Activated T-cell treated with anti-CD3 and anti-CD28 coated beads, Interleukin-2, amount 50 U/mL, for 24 hours (primary cell): ENCODE data around the gene GMPPB.
A peak's percentile ranks its signal among the peaks of the same experiment; 100 is the strongest.
"Not testable (repeated sequence)": the region's sequence is repeated elsewhere in the genome, so short reads cannot be mapped to it uniquely, and the experiment has no call there.

ENCODE experiments used
- DNase-seq: peaks from one replicate; pipeline ENCODE4 v3.0.0-alpha.2; 2020
- H3K27ac Mint-ChIP-seq: 2 replicates; pipeline ENCODE4 v1.8.0; 2020; ENCODE audit warnings: mild to moderate bottlenecking, mixed read lengths
- H3K27me3 Mint-ChIP-seq: 2 replicates; pipeline ENCODE4 v1.8.0; 2020; ENCODE audit warnings: mixed read lengths
- H3K36me3 Mint-ChIP-seq: 2 replicates; pipeline ENCODE4 v1.8.0; 2020; ENCODE audit warnings: low read depth, mixed read lengths
- H3K4me1 Mint-ChIP-seq: 2 replicates; pipeline ENCODE4 v1.8.0; 2020; ENCODE audit warnings: low read depth, mixed read lengths
- H3K4me3 Mint-ChIP-seq: 2 replicates; pipeline ENCODE4 v1.8.0; 2020; ENCODE audit warnings: mild to moderate bottlenecking, moderate library complexity, mixed read lengths
- H3K9me3 Mint-ChIP-seq: 2 replicates; pipeline ENCODE4 v1.8.0; 2020; ENCODE audit warnings: mixed read lengths

GMPPB gene

DNA sequence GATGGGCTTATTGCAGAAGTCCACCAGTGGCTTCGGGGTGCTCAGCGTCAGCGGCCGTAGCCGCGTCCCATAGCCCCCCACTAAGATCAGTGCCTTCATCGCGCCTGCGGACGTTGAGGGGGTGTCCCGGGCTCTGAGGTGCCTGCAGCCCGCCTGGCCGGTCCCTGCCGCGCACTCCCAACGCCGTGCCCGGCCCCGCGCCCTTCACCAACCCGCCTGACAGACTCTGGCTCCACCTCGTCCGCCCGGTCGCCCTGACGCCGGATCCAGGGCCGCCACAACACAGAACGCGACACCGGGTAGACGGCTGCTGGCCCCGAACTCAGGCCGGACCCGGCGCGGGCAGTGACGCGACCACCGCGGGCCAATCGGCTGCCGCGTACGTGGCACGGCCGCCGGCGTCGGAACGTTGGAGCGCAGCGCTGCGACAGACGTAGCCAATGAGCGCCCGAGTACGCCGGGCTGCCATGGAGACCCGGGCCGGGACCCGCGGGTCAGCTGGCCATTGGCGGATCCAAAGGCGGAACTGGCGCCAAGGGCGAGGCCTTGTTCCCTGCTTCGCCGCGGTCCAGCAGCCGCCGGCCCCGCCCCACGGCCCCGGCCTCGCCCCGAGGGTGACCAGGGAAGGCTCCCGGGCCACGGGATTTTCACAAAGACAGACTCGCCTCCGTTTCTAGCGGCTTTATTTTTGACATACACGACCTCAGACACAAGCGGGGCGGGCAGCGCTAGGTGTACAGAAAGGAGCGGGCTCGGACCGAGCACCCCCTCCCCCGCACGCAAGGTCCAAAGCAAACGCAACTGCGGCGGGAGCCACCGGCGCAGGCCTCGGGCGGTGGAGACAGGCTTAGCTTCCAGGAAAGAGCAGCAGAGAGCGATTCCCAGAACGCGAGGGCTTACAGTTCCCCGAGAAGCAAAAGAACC lies at the start of gene GMPPB:
Gene GMPPB, minus strand, starts transcription at position 324 of the 924 bp plus-strand sequence. Its CDS starts 225 bp downstream, at position 99.
- peaks cover 78% of the 10 kb centered on the region for H3K36me3 Mint-ChIP-seq
- H3K27me3 Mint-ChIP-seq = no peaks in the 10 kb centered on the region
- H3K27ac Mint-ChIP-seq = peak within 1 kb of the TSS; percentile 97
- peak within 1 kb of the TSS; percentile 96 for H3K4me3 Mint-ChIP-seq
- peaks cover 51% of the 10 kb centered on the region for H3K4me1 Mint-ChIP-seq
- DNase-seq = peak; percentile 95
- no peaks in the 10 kb centered on the region for H3K9me3 Mint-ChIP-seq

DNA sequence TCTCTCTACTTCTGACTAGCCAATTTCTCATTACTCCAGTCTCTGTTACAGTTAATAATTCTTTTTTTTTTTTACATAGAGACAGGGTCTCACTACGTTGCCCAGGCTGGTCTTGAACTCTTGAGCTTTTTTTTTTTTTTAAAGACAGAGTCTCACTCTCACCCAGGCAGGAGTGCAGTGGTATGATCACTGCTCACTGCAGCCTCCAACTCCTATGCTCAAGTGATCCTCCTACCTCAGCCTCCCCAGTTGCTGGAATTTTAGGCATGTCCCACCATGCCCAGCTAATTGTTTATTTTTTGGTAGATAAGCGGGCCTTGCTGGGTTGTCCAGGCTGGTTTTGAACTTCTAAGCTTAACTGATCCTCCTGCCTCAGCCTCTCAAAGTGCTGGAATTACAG lies 49.0 kb upstream of the GMPPB start:
- H3K4me1 Mint-ChIP-seq = peaks cover 53% of the 10 kb centered on the region
- no peak overlapping the region for H3K27ac Mint-ChIP-seq
- no peaks in the 10 kb centered on the region for H3K27me3 Mint-ChIP-seq
- H3K4me3 Mint-ChIP-seq = no peak overlapping the region
- no peaks in the 10 kb centered on the region for H3K9me3 Mint-ChIP-seq
- H3K36me3 Mint-ChIP-seq = peaks cover 53% of the 10 kb centered on the region
- peak; percentile 6 for DNase-seq

DNA sequence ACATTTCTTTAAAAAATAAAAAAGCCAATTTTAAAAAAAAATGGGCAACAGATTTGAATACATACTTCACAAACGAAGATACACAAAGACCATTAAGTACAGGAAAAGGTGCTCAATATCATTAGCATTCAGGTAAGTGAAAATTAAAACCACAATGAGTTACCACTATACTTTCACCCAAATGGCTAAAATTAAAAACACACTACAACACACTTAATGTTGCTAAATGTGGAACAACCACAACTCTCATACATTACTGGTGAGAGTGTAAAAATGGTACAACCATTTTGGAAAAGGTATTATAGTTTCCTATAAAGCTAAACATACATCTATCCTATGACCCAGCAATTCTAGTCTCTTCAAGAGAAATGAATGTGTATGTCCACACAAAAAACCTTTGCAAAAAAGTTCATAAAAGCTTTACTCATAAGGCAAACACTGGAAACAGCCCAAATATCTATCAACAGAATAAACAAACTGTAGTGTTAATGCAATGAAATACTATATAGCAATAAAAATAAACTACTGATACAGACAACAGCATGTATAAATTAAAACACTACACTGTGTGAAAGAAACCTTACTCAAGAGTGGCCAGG lies 47.7 kb upstream of the GMPPB start:
- DNase-seq = no peak
- no peak overlapping the region for H3K27ac Mint-ChIP-seq
- H3K36me3 Mint-ChIP-seq = peaks cover 45% of the 10 kb centered on the region
- no peaks in the 10 kb centered on the region for H3K27me3 Mint-ChIP-seq
- no peak overlapping the region for H3K4me3 Mint-ChIP-seq
- H3K4me1 Mint-ChIP-seq = peaks cover 50% of the 10 kb centered on the region
- H3K9me3 Mint-ChIP-seq = no peaks in the 10 kb centered on the region

GRCh38 chr3:49769926-49770325 lies 46.2 kb upstream of the GMPPB start:
- no peaks in the 10 kb centered on the region for H3K9me3 Mint-ChIP-seq
- DNase-seq = no peak
- peaks cover 47% of the 10 kb centered on the region for H3K4me1 Mint-ChIP-seq
- H3K27ac Mint-ChIP-seq = peak overlapping the region; percentile 9
- no peak overlapping the region for H3K4me3 Mint-ChIP-seq
- H3K36me3 Mint-ChIP-seq = peaks cover 38% of the 10 kb centered on the region
- H3K27me3 Mint-ChIP-seq = no peaks in the 10 kb centered on the region

GRCh38 chr3:49769286-49769915 lies 45.6 kb upstream of the GMPPB start:
- Mint-ChIP-seq H3K36me3 (peaks cover 39% of the 10 kb centered on the region), H3K9me3 (no peaks in the 10 kb centered on the region), H3K4me1 (peaks cover 48% of the 10 kb centered on the region), H3K4me3 (no peak overlapping the region), H3K27ac (peak overlapping the region; percentile 9), H3K27me3 (no peaks in the 10 kb centered on the region)
- DNase-seq = no peak

DNA sequence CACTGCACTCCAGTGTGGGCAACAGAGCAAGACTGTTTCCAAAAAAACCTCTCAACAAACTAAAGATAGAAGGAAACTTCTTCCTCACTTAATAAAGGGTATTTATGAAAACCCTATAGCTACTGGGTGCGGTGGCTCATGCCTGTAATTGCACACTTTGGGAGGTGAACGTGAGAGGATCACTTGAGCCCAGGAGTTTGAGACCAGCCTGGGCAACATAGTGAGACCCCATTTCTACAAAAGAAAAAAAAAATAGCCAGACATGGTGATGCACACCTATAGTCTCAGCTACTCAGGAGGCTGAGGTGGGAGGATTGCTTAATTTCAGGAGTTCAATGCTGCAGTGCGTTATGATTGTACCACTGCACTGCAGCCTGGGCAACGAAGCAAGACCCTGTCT lies 40.2 kb upstream of the GMPPB start:
- no peak for DNase-seq
- no peak overlapping the region for H3K4me3 Mint-ChIP-seq
- H3K4me1 Mint-ChIP-seq = peaks cover 34% of the 10 kb centered on the region
- H3K36me3 Mint-ChIP-seq = peaks cover 43% of the 10 kb centered on the region
- no peaks in the 10 kb centered on the region for H3K9me3 Mint-ChIP-seq
- H3K27ac Mint-ChIP-seq = no peak overlapping the region
- no peaks in the 10 kb centered on the region for H3K27me3 Mint-ChIP-seq

DNA sequence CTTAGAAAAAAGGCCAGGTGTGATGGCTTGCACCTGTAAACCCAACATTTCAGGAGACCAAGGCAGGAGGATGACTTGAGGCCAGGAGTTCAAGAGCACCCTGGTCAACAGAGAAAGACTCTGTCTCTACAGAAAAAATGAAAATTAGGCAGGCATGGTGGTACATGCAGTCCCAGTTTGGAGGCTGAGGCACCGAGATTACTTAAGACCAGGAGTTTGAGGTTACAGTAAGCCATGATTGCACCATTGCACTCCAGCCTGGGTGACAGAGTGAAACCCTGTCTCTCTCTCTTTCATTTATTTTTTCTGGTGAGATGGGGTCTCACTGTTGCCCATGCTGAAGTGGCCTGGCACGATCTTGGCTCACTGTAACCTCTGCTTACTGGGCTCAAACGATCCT lies 37.9 kb upstream of the GMPPB start:
- H3K4me3 Mint-ChIP-seq = no peak overlapping the region
- H3K36me3 Mint-ChIP-seq = peaks cover 38% of the 10 kb centered on the region
- H3K4me1 Mint-ChIP-seq = peaks cover 33% of the 10 kb centered on the region

DNA sequence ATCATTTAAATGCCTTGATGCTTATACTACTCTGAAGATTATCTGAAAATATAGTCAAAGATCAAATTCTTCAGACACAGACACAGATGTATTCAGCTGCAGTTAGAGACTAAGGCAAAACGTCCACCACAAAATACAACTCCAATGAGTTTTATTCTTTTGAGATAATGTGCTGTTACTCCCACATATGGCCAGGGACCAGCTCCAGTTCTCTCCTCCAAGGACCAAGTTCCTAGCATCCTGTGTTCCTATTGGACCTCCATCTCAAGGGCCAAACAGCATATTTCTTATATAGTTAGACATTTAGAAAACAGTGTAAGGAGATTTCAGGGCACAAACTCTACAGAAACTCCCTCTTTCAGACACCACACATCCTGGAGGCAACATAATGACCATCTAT lies 35.5 kb upstream of the GMPPB start:
- H3K4me3 Mint-ChIP-seq = no peak overlapping the region
- no peak for DNase-seq
- no peaks in the 10 kb centered on the region for H3K9me3 Mint-ChIP-seq
- peaks cover 29% of the 10 kb centered on the region for H3K36me3 Mint-ChIP-seq
- no peak overlapping the region for H3K27ac Mint-ChIP-seq
- H3K4me1 Mint-ChIP-seq = peaks cover 35% of the 10 kb centered on the region
- H3K27me3 Mint-ChIP-seq = no peaks in the 10 kb centered on the region

More for the DNA sequence above, 37.9 kb upstream of the GMPPB start:
- Mint-ChIP-seq H3K27me3 (no peaks in the 10 kb centered on the region), H3K27ac (peak overlapping the region; percentile 44), H3K9me3 (no peaks in the 10 kb centered on the region)
- no peak for DNase-seq

- Mint-ChIP-seq H3K36me3 (peaks cover 29% of the 10 kb centered on the region), H3K27me3 (no peaks in the 10 kb centered on the region), H3K4me1 (peaks cover 42% of the 10 kb centered on the region), H3K27ac (no peak overlapping the region), H3K9me3 (no peaks in the 10 kb centered on the region), H3K4me3 (no peak overlapping the region)
- DNase-seq = no peak
Observed at GRCh38 chr3:49757197-49757596, 33.4 kb upstream of the GMPPB start.

- Mint-ChIP-seq H3K4me1 (peaks cover 40% of the 10 kb centered on the region), H3K27me3 (no peaks in the 10 kb centered on the region), H3K27ac (no peak overlapping the region), H3K9me3 (no peaks in the 10 kb centered on the region), H3K4me3 (no peak overlapping the region), H3K36me3 (peaks cover 34% of the 10 kb centered on the region)
- DNase-seq = no peak
Observed at GRCh38 chr3:49756036-49756435, 32.3 kb upstream of the GMPPB start.

DNA sequence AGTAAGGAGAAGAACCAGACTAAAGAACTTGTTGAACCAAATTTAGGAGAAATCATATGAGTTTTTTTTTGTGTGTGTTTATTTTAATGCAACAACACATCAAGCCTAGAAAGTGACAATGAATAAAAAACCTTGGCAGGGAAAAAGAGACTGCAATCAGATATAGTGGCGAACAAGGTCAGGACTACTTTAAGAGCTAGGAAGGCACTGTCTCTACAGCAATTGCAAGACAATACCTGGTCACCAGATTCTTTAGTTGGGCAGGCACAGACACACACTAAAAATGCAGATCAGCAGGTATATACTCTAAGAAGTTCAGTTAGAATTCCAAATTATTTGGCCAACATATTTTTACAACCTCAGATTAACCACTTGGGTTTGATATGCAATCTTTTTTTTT lies 30.8 kb upstream of the GMPPB start:
- no peaks in the 10 kb centered on the region for H3K9me3 Mint-ChIP-seq
- no peak overlapping the region for H3K27ac Mint-ChIP-seq
- no peak overlapping the region for H3K4me3 Mint-ChIP-seq
- H3K36me3 Mint-ChIP-seq = peaks cover 29% of the 10 kb centered on the region
- no peak for DNase-seq
- H3K27me3 Mint-ChIP-seq = no peaks in the 10 kb centered on the region
- peaks cover 33% of the 10 kb centered on the region for H3K4me1 Mint-ChIP-seq

DNA sequence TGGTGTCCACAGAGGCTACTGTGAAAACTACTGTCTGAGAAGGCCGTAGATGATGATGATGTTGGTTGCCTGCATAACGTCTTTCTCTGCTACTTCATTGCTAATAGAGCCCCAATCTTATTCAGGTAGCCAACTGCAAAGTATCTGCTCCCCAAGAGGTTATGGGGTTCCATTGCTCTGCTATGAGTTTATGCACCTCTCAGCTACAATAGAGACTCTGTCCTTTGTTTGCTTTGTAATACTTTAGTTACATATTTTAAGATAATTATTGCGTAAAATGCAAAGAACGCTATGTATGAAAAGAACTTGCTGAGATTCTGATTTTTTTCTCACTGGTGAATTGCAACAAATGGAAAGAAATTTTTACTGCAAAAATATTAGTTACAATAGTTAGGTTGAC lies 27.8 kb upstream of the GMPPB start:
- no peak overlapping the region for H3K4me3 Mint-ChIP-seq
- no peaks in the 10 kb centered on the region for H3K9me3 Mint-ChIP-seq
- H3K27me3 Mint-ChIP-seq = no peaks in the 10 kb centered on the region
- DNase-seq = no peak
- H3K27ac Mint-ChIP-seq = no peak overlapping the region
- H3K36me3 Mint-ChIP-seq = peaks cover 43% of the 10 kb centered on the region
- peaks cover 23% of the 10 kb centered on the region for H3K4me1 Mint-ChIP-seq

DNA sequence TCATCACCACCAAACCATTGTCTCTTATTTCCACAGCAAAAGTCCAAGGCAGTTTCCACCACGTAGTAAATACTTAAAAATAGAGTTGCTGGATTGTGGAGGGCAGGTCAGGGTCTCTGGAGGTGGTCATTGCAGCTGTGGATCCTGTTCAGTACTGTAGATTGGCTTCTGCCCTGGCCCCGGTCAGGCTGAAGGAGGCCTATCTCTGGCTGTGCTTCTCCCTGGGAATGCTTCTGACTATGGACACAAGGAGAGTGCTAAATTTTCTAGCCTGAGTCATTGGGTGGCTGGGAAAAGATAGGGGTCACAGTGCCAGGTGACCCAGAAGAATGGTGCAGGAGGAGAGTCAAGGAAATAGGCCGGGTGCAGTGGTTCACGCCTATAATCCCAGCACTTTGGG lies 26.3 kb upstream of the GMPPB start:
- no peaks in the 10 kb centered on the region for H3K27me3 Mint-ChIP-seq
- peaks cover 15% of the 10 kb centered on the region for H3K4me1 Mint-ChIP-seq
- H3K9me3 Mint-ChIP-seq = no peaks in the 10 kb centered on the region
- DNase-seq = no peak
- no peak overlapping the region for H3K27ac Mint-ChIP-seq
- no peak overlapping the region for H3K4me3 Mint-ChIP-seq
- peaks cover 50% of the 10 kb centered on the region for H3K36me3 Mint-ChIP-seq

DNA sequence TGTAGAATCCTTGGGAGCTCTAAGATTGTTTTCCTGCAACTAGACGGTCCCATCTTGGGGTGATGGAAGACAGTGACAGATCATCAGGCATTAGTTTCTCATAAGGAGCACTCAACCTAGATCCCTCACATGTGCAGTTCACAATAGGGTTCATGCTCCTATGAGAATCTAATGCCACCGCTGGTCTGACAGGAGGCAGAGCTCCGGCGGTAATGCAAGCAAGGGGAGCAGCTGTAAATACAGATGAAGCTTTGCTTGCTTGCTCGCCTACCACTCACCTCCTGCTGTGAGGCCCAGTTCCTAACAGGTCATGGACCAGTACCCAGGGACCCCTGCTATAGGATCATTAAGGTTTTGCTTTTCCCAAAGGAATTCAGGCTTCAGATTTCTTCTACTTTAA lies 25.1 kb upstream of the GMPPB start:
- not testable (repeated sequence) for H3K27me3 Mint-ChIP-seq, H3K27ac Mint-ChIP-seq, DNase-seq, H3K9me3 Mint-ChIP-seq, H3K4me3 Mint-ChIP-seq, H3K4me1 Mint-ChIP-seq
- peaks cover 58% of the 10 kb centered on the region for H3K36me3 Mint-ChIP-seq
